HG03460 (cell line): ENCODE data around the gene SLC35A4.
"Not testable (repeated sequence)": the region's sequence is repeated elsewhere in the genome, so short reads cannot be mapped to it uniquely, and the experiment has no call there.

Experiments
- ATAC-seq: cut with Tn5 transposase; IDR thresholded peaks from one replicate; pipeline ENCODE4 v1.9.1; 2021; ENCODE audit not compliant: unreplicated experiment

Gene SLC35A4

GRCh38 chr5:140557965-140558364 lies 6.7 kb upstream of the SLC35A4 start:
- no peak for ATAC-seq

- ATAC-seq: no peak
Measured at GRCh38 chr5:140558542-140558941, 6.1 kb upstream of the SLC35A4 start.

- ATAC-seq: no peak
Measured at GRCh38 chr5:140560227-140560626, 4.4 kb upstream of the SLC35A4 start.

GRCh38 chr5:140561753-140562523 lies 2.7 kb upstream of the SLC35A4 start:
- ATAC-seq: no peak

GRCh38 chr5:140563596-140563995 lies 1.0 kb upstream of the SLC35A4 start:
- no peak for ATAC-seq

GRCh38 chr5:140565024-140565779 lies 574 bp downstream of the SLC35A4 start:
- no peak for ATAC-seq

- no peak for ATAC-seq
Measured at GRCh38 chr5:140565780-140566095, 1.1 kb downstream of the SLC35A4 start.

- ATAC-seq: no peak
Measured at GRCh38 chr5:140566665-140567064, 2.0 kb downstream of the SLC35A4 start.

- ATAC-seq: no peak
Measured at GRCh38 chr5:140567136-140567818, 2.6 kb downstream of the SLC35A4 start.

- ATAC-seq: no peak
Measured at GRCh38 chr5:140567871-140568270, 3.2 kb downstream of the SLC35A4 start.

- no peak for ATAC-seq
Measured at GRCh38 chr5:140568443-140569063, 3.9 kb downstream of the SLC35A4 start.

- ATAC-seq: no peak
Measured at GRCh38 chr5:140569197-140569596, 4.6 kb downstream of the SLC35A4 start.

GRCh38 chr5:140570058-140570457 lies 5.4 kb downstream of the SLC35A4 start:
- ATAC-seq: no peak

GRCh38 chr5:140570488-140570887 lies 5.9 kb downstream of the SLC35A4 start:
- no peak for ATAC-seq

- ATAC-seq: no peak
Measured at GRCh38 chr5:140571105-140571504, 6.5 kb downstream of the SLC35A4 start.

GRCh38 chr5:140573683-140574082 lies 9.1 kb downstream of the SLC35A4 start:
- ATAC-seq: no peak

GRCh38 chr5:140574165-140574564 lies 9.5 kb downstream of the SLC35A4 start:
- ATAC-seq: no peak

- ATAC-seq: no peak
Measured at GRCh38 chr5:140575309-140575708, 10.7 kb downstream of the SLC35A4 start.

GRCh38 chr5:140576776-140577201 lies 12.2 kb downstream of the SLC35A4 start:
- no peak for ATAC-seq

- ATAC-seq: not testable (repeated sequence)
Measured at GRCh38 chr5:140579188-140579747, 14.6 kb downstream of the SLC35A4 start.

GRCh38 chr5:140587495-140587894 lies 22.9 kb downstream of the SLC35A4 start:
- no peak for ATAC-seq
